IMR-90 (cell line): Measurements from ENCODE around the gene NR4A1. TPM values are rescaled to one million over a fixed set of nuclear protein-coding genes. Genes with fewer than 3 reads are reported as not detected.

Source experiments
- ATAC-seq: fragments of 200-7000 bp; cut with Tn5 transposase; 2 replicates; pipeline ENCODE4 v1.9.1; 2020; ENCODE audit warnings: low read depth, mild to moderate bottlenecking, moderate library complexity
- BruUV-seq: library from RNA; stranded (reverse); fragments of 400-500 nt; replicated peaks from 2 replicates; lab custom pipeline; 2021; lab: Mats Ljungman, UMichigan
- CTCF ChIA-PET: fragments of 300-600 bp; formaldehyde crosslinking; extraction: SDS; loops from one replicate; lab custom pipeline; 2021; ENCODE audit warnings: antibody characterized with exemption; lab: Yijun Ruan, JAX
- POLR2A ChIA-PET: fragments of 300-600 bp; sonication (Branson Sonifier 250); formaldehyde crosslinking; loops from one replicate; lab custom pipeline; 2022; ENCODE audit warnings: antibody characterized with exemption; ENCODE audit not compliant: unreplicated experiment; lab: Charles Lee
- DNase-seq: peaks from one replicate; pipeline ENCODE4 v3.0.0; 2013
- H2AFZ ChIP-seq: replicated peaks from 2 replicates; pipeline ENCODE3; 2013; ENCODE audit warnings: low read length, mild to moderate bottlenecking; ENCODE audit not compliant: poor library complexity
- H2AK5ac ChIP-seq: 2 replicates; pipeline ENCODE4 v1.6.1; 2013; ENCODE audit warnings: low read depth, low read length, inconsistent platforms
- H2AK9ac ChIP-seq: replicated peaks from 2 replicates; pipeline ENCODE3; 2013; ENCODE audit warnings: mild to moderate bottlenecking, low read depth, low read length, moderate library complexity; ENCODE audit not compliant: poor library complexity
- H2BK120ac ChIP-seq: 2 replicates; pipeline ENCODE4 v1.6.1; 2013; ENCODE audit warnings: low read depth, low read length, inconsistent platforms
- H2BK15ac ChIP-seq: 3 replicates; pipeline ENCODE4 v1.6.1; 2013; ENCODE audit warnings: low read depth, low read length, inconsistent platforms
- H2BK20ac ChIP-seq: 2 replicates; pipeline ENCODE4 v1.6.1; 2013; ENCODE audit warnings: low read depth, mild to moderate bottlenecking, inconsistent platforms, low read length, moderate library complexity
- H2BK5ac ChIP-seq: 2 replicates; pipeline ENCODE4 v1.6.1; 2013; ENCODE audit warnings: mild to moderate bottlenecking, low read depth, low read length, inconsistent platforms; ENCODE audit not compliant: poor library complexity, severe bottlenecking
- H3K14ac ChIP-seq: replicated peaks from 2 replicates; pipeline ENCODE4 v1.6.1; 2013; ENCODE audit warnings: low read depth, low read length, inconsistent platforms
- H3K18ac ChIP-seq: 2 replicates; pipeline ENCODE4 v1.6.1; 2013; ENCODE audit warnings: low read depth, low read length, control low read depth
- H3K23ac ChIP-seq: 2 replicates; pipeline ENCODE4 v1.6.1; 2013; ENCODE audit warnings: low read depth, low read length, inconsistent platforms
- H3K27ac ChIP-seq: 2 replicates; pipeline ENCODE4 v1.5.1; 2013; ENCODE audit warnings: mild to moderate bottlenecking, control low read depth, low read length; ENCODE audit not compliant: insufficient read depth
- H3K27me3 ChIP-seq: 2 replicates; pipeline ENCODE4 v1.6.1; 2013; ENCODE audit warnings: low read length; ENCODE audit not compliant: control insufficient read depth, insufficient read depth
- H3K36me3 ChIP-seq: 2 replicates; pipeline ENCODE4 v1.6.1; 2013; ENCODE audit warnings: low read length, mixed read lengths; ENCODE audit not compliant: control insufficient read depth, insufficient read depth
- H3K4ac ChIP-seq: 2 replicates; pipeline ENCODE4 v1.6.1; 2013; ENCODE audit warnings: low read depth, low read length, inconsistent platforms
- H3K4me1 ChIP-seq: 2 replicates; pipeline ENCODE4 v1.6.1; 2013; ENCODE audit warnings: low read length, mixed read lengths; ENCODE audit not compliant: control insufficient read depth, insufficient read depth
- H3K4me2 ChIP-seq: 2 replicates; pipeline ENCODE4 v1.6.1; 2013; ENCODE audit warnings: low read depth, mild to moderate bottlenecking, control low read depth, low read length, moderate library complexity
- H3K4me3 ChIP-seq: 2 replicates; pipeline ENCODE4 v1.5.1; 2013; ENCODE audit warnings: low read depth, mild to moderate bottlenecking, control low read depth, low read length, moderate library complexity; ENCODE audit not compliant: insufficient read depth
- H3K56ac ChIP-seq: 2 replicates; pipeline ENCODE4 v1.6.1; 2013; ENCODE audit warnings: low read length, inconsistent platforms; ENCODE audit not compliant: insufficient read depth; ENCODE audit errors: extremely low read depth
- H3K79me1 ChIP-seq, 2 experiments: 2 replicates each; pipeline ENCODE4 v1.6.1; 2013; ENCODE audit warnings: low read length in 2 of 2, inconsistent platforms in 1 of 2, low read depth in 1 of 2
- H3K9ac ChIP-seq: 2 replicates; pipeline ENCODE4 v1.6.1; 2013; ENCODE audit warnings: low read depth, low read length, control low read depth
- H3K9me1 ChIP-seq: 2 replicates; pipeline ENCODE4 v1.6.1; 2013; ENCODE audit warnings: low read length, inconsistent platforms; ENCODE audit not compliant: insufficient read depth
- H3K9me3 ChIP-seq: 2 replicates; pipeline ENCODE4 v1.6.1; 2013; ENCODE audit warnings: low read length; ENCODE audit not compliant: control insufficient read depth, insufficient read depth
- H4K20me1 ChIP-seq: 2 replicates; pipeline ENCODE4 v1.6.1; 2013; ENCODE audit warnings: low read length, inconsistent platforms; ENCODE audit not compliant: insufficient read depth
- H4K5ac ChIP-seq: 2 replicates; pipeline ENCODE4 v1.6.1; 2013; ENCODE audit warnings: mild to moderate bottlenecking, low read depth, low read length, control low read depth
- H4K8ac ChIP-seq, 2 experiments: 2 replicates each; pipeline ENCODE4 v1.6.1; 2013; ENCODE audit warnings: low read depth in 2 of 2, low read length in 2 of 2, control low read depth in 1 of 2, inconsistent platforms in 1 of 2
- H4K91ac ChIP-seq: 2 replicates; pipeline ENCODE4 v1.6.1; 2013; ENCODE audit warnings: low read depth, low read length, inconsistent platforms; ENCODE audit not compliant: insufficient read depth
- BHLHE40 ChIP-seq: fragments of 150-350 bp; IDR thresholded peaks from 2 replicates; pipeline ENCODE4 v1.6.1; 2016; ENCODE audit warnings: mild to moderate bottlenecking, low read depth, low read length
- CEBPB ChIP-seq: IDR thresholded peaks from 2 replicates; pipeline ENCODE4 v1.6.1; 2012; ENCODE audit warnings: low read depth, low read length, improper control_type of control experiment
- CHD1 ChIP-seq: IDR thresholded peaks from 2 replicates; pipeline ENCODE4 v1.6.1; 2012; ENCODE audit warnings: low read depth, low read length, improper control_type of control experiment
- MAFK ChIP-seq: IDR thresholded peaks from 2 replicates; pipeline ENCODE4 v1.6.1; 2012; ENCODE audit warnings: low read depth, low read length, improper control_type of control experiment
- MAZ ChIP-seq: IDR thresholded peaks from 2 replicates; pipeline ENCODE4 v1.6.1; 2012; ENCODE audit warnings: low read depth, mild to moderate bottlenecking, low read length, improper control_type of control experiment, moderate library complexity, borderline replicate concordance
- MXI1 ChIP-seq: IDR thresholded peaks from 2 replicates; pipeline ENCODE4 v1.6.1; 2012; ENCODE audit warnings: low read depth, mild to moderate bottlenecking, low read length, moderate library complexity, borderline replicate concordance
- NFE2L2 ChIP-seq: fragments of 150-350 bp; IDR thresholded peaks from 2 replicates; pipeline ENCODE4 v1.6.1; 2016; ENCODE audit warnings: low read depth, mild to moderate bottlenecking, low read length
- POLR2A ChIP-seq: IDR thresholded peaks from 2 replicates; pipeline ENCODE4 v1.6.1; 2012; ENCODE audit warnings: mild to moderate bottlenecking, low read depth, low read length
- SMC3 ChIP-seq: fragments of 150-350 bp; IDR thresholded peaks from 2 replicates; pipeline ENCODE4 v1.6.1; 2016; ENCODE audit warnings: low read depth, mild to moderate bottlenecking, antibody characterized with exemption, low read length, moderate library complexity
- WGBS, 2 experiments: methylation state at CpG; one replicate each; pipeline versions ENCODE4 v1.1.5 to v1.1.7; 2013; ENCODE audit warnings: missing lambda C conversion rate in 2 of 2; ENCODE audit not compliant: insufficient read length in 1 of 2; ENCODE audit errors: extremely low coverage in 2 of 2; 5-methylcytosine and 5-hydroxymethylcytosine counted together
- dilution Hi-C: fragments of 300-500 bp; cut with HindIII; formaldehyde crosslinking; loops from one replicate; pipeline ENCODE4 v1.14.3; 2018; ENCODE audit warnings: low sequenced_read_pairs; ENCODE audit not compliant: unreplicated experiment
- in situ Hi-C: fragments of 300-500 bp; cut with MboI; formaldehyde crosslinking; loops from 3 replicates; pipeline ENCODE4 v1.14.3; 2019; ENCODE audit warnings: low sequenced_read_pairs, inconsistent platforms, mixed read lengths
- intact Hi-C: fragments of 100-400 bp; cut with micrococcal nuclease; formaldehyde crosslinking; loops from 2 replicates; pipeline ENCODE4 v1.10.0; 2022
- polyA plus RNA-seq, 3 experiments: library from polyadenylated mRNA; depleted of rRNA; stranded (reverse); fragments of >200 nt; gene quantifications; 2 replicates each; pipeline ENCODE4 v1.2.3, GENCODE V29; 2012; ENCODE audit warnings: low replicate concordance in 1 of 3
- total RNA-seq: library from RNA; depleted of rRNA; stranded (reverse); fragments of >200 nt; gene quantifications from 2 replicates; pipeline ENCODE4 v1.2.3, GENCODE V29; 2012
- TF ChIP-seq, protein P1 (sequence below): fragments of 150-350 bp; IDR thresholded peaks from 2 replicates; pipeline ENCODE4 v1.6.1; 2016; ENCODE audit warnings: low read depth, mild to moderate bottlenecking, low read length, moderate library complexity, borderline replicate concordance

NR4A1 gene
- total and polyA plus RNA-seq, 2 of the 4 experiments (the other 2 are of a cell fraction) = 6.6 to 34.1 TPM

DNA sequence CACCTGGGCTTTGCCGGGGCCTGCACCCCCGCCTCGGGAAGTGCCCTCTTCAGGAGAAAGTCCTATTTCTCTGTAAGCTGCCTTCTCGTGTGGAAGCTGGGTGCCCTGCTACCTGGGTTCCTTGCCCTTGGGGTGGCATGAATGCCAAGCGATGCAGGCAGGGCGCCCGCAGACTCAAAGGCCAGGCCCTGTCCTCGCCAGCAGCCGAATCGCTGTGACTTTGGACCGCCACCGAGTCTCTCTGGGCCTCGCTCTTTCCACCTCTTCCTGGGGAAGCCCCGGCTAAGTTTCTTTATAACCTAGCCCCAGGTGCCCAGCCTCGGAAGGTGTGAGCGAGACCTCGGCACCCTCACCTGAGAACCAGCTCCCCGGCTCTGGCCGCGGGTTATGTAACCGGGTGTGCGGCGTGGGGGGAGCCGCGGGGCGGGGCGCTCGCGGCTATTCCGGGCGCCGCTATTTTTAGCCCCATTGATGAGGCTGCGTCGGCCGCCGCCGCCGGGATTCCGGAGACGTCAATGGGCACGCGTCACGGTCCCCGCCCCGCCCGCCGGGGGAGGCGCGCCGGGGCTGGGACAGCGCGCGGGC, 14.6 kb upstream of the NR4A1 start:
- DNase-seq (peak; percentile 75), ATAC-seq (peak; percentile 59)
- Histone ChIP-seq H2AK5ac (peak overlapping the region; percentile 36; the same call in 1 of the 2 replicates), H3K4ac (no peak overlapping the region), H3K9me3 (no peaks in the 10 kb centered on the region), H4K20me1 (peaks cover 32% of the 10 kb centered on the region), H3K4me2 (peak overlapping the region; percentile 87), H2BK120ac (no peak overlapping the region), H3K4me1 (peaks cover 8% of the 10 kb centered on the region), H3K4me3 (peak overlapping the region; percentile 72), H3K18ac (no peak overlapping the region), H3K14ac (no peak overlapping the region), H3K9ac (no peak overlapping the region), H2BK5ac (no peak overlapping the region), H4K91ac (no peak overlapping the region), H4K8ac (no peak overlapping the region), H3K79me1 (peaks cover 13 to 51% of the 10 kb centered on the region in 2 experiments; a peak in 3 of 4 replicates), H4K5ac (no peak overlapping the region), H2BK15ac (no peak overlapping the region), H3K23ac (no peak overlapping the region), H3K56ac (no peak overlapping the region), H3K9me1 (peaks cover 27% of the 10 kb centered on the region), H2BK20ac (no peak overlapping the region), H3K36me3 (no peaks in the 10 kb centered on the region), H2AK9ac (peak overlapping the region; percentile 85), H2AFZ (peak overlapping the region; percentile 73), H3K27ac (no peak overlapping the region; the same call in 1 of the 2 replicates), H3K27me3 (no peaks in the 10 kb centered on the region)
- TF ChIP-seq MAFK = no peak
- peak; percentile 72 for TF ChIP-seq POLR2A
- no peak for TF ChIP-seq NFE2L2
- no peak for TF ChIP-seq SMC3
- peak; percentile 94 for TF ChIP-seq MAZ
- TF ChIP-seq, protein P1, sequence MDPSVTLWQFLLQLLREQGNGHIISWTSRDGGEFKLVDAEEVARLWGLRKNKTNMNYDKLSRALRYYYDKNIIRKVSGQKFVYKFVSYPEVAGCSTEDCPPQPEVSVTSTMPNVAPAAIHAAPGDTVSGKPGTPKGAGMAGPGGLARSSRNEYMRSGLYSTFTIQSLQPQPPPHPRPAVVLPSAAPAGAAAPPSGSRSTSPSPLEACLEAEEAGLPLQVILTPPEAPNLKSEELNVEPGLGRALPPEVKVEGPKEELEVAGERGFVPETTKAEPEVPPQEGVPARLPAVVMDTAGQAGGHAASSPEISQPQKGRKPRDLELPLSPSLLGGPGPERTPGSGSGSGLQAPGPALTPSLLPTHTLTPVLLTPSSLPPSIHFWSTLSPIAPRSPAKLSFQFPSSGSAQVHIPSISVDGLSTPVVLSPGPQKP = no peak
- TF ChIP-seq CEBPB = peak; percentile 68
- TF ChIP-seq BHLHE40 = peak; percentile 69
- TF ChIP-seq CHD1 = no peak
- TF ChIP-seq MXI1 = no peak
- BruUV-seq = no TSS peak
- intact Hi-C loops = no loop called here
- in situ Hi-C loops = no loop called here
- dilution Hi-C loops = no loop called here
- CTCF ChIA-PET = interaction anchor here (1.8 kb wide), 1 partner anchor 11 kb away, joined by 7 read pairs; no protein-coding TSS in a partner anchor
- 18% methylated on average over 35 of the region's 53 CpGs; no CpG with 5 or more reads in 1 of the 2 experiments for WGBS, 2 experiments
- POLR2A ChIA-PET = no interaction called here
